Mesothelial cell of epicardium (in vitro differentiated cells): ENCODE data around the gene SLIT3. TPM values are rescaled to one million over a fixed set of nuclear protein-coding genes. Genes with fewer than 3 reads are reported as not detected.
A peak's percentile ranks its signal among the peaks of the same experiment; 100 is the strongest.

Experiments used
- DNase-seq, 2 experiments: peaks; one replicate each; pipeline ENCODE4 v3.0.0; 2021; ENCODE audit warnings: low spot score in 2 of 2; ENCODE audit not compliant: unreplicated experiment in 2 of 2
- H3K27ac Mint-ChIP-seq: 2 replicates; pipeline ENCODE4 v1.8.0; 2021; ENCODE audit warnings: mixed read lengths
- H3K27me3 Mint-ChIP-seq: 2 replicates; pipeline ENCODE4 v1.8.0; 2021; ENCODE audit warnings: low read depth, mixed read lengths
- H3K36me3 Mint-ChIP-seq: 2 replicates; pipeline ENCODE4 v1.8.0; 2021; ENCODE audit warnings: mixed read lengths
- H3K4me1 Mint-ChIP-seq: 2 replicates; pipeline ENCODE4 v1.8.0; 2021; ENCODE audit warnings: mixed read lengths
- H3K4me3 Mint-ChIP-seq: 2 replicates; pipeline ENCODE4 v1.8.0; 2021; ENCODE audit warnings: mild to moderate bottlenecking, moderate library complexity, mixed read lengths
- H3K9me3 Mint-ChIP-seq: 2 replicates; pipeline ENCODE4 v1.8.0; 2021; ENCODE audit warnings: mixed read lengths
- total RNA-seq: library from RNA; stranded (reverse); gene quantifications from 3 replicates; pipeline ENCODE4 v1.2.1, GENCODE V29; 2021
- TF ChIP-seq, protein P1 (sequence below): fragments of 200-600 bp; sonication (generic); IDR thresholded peaks from one replicate; pipeline ENCODE4 v1.5.0; 2021; ENCODE audit warnings: antibody characterized with exemption; ENCODE audit not compliant: unreplicated experiment

SLIT3 gene
- total RNA-seq, 1 donor from 2014 or later, result 65.1 TPM

DNA sequence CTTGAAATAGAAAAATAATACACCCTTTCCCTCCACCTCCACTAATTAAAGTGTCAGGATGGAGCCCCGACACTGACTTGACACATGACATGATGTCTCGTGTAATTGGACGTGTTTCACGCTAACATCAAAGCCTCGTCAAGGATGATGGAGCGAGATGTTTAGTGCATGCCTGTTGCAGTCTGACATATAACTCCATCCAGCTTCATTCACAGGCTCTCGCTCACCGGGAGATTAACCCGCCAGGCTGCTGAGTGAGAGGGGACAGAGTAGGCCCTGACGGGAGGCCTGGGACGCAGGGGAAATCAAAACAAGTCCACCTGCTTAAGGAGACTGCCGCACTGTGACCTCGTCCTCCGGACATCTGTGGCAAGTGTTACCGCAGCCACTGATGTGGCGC is 263.5 kb downstream of the SLIT3 start:
- Mint-ChIP-seq H3K27ac (no peak overlapping the region), H3K4me1 (peaks cover 4% of the 10 kb centered on the region), H3K36me3 (peaks cover 7% of the 10 kb centered on the region), H3K27me3 (no peaks in the 10 kb centered on the region), H3K9me3 (peaks cover 8% of the 10 kb centered on the region), H3K4me3 (no peak overlapping the region)
- TF ChIP-seq, protein P1, sequence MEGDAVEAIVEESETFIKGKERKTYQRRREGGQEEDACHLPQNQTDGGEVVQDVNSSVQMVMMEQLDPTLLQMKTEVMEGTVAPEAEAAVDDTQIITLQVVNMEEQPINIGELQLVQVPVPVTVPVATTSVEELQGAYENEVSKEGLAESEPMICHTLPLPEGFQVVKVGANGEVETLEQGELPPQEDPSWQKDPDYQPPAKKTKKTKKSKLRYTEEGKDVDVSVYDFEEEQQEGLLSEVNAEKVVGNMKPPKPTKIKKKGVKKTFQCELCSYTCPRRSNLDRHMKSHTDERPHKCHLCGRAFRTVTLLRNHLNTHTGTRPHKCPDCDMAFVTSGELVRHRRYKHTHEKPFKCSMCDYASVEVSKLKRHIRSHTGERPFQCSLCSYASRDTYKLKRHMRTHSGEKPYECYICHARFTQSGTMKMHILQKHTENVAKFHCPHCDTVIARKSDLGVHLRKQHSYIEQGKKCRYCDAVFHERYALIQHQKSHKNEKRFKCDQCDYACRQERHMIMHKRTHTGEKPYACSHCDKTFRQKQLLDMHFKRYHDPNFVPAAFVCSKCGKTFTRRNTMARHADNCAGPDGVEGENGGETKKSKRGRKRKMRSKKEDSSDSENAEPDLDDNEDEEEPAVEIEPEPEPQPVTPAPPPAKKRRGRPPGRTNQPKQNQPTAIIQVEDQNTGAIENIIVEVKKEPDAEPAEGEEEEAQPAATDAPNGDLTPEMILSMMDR, result no peak
- no peak for DNase-seq

DNA sequence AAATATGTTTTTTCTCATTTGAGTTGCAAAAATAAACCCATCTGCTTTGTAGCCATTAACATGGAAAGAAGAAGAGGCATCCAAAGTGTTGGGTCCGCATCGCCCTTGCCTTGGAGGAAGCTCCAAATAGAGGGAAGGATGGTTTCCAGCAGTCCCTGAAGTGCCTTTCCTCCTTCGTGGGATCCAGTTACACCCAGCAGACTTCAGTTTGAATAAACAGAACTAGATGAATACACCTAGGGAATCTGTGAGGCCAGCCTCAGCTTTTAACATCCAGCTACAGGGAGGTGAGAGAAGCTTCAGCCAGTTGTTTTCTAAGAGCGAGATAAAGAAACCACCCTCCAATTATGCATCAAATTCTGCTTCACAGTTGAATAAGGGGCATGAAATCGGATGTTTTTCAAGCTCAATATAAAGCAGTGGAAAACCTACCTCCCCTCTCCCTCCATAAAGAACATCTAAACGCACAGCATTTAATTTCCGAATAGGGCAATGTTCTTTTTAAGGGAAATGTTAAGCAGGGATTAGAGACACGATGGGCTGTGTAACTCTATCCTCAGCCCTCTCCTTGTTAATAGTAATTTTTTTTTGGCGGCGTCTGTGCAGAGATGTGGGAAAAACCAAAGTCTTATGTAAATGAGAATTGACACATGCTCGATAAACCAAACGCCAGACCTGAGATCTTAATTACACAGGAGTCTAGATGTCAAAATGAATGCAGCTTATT is 264.7 kb downstream of the SLIT3 start:
- TF ChIP-seq, protein P1, result no peak
- H3K4me3 Mint-ChIP-seq, result no peak overlapping the region
- H3K9me3 Mint-ChIP-seq, result peaks cover 8% of the 10 kb centered on the region
- H3K27ac Mint-ChIP-seq, result no peak overlapping the region
- peaks cover 4% of the 10 kb centered on the region for H3K4me1 Mint-ChIP-seq
- no peak for DNase-seq
- H3K27me3 Mint-ChIP-seq, result no peaks in the 10 kb centered on the region
- H3K36me3 Mint-ChIP-seq, result peaks cover 7% of the 10 kb centered on the region

DNA sequence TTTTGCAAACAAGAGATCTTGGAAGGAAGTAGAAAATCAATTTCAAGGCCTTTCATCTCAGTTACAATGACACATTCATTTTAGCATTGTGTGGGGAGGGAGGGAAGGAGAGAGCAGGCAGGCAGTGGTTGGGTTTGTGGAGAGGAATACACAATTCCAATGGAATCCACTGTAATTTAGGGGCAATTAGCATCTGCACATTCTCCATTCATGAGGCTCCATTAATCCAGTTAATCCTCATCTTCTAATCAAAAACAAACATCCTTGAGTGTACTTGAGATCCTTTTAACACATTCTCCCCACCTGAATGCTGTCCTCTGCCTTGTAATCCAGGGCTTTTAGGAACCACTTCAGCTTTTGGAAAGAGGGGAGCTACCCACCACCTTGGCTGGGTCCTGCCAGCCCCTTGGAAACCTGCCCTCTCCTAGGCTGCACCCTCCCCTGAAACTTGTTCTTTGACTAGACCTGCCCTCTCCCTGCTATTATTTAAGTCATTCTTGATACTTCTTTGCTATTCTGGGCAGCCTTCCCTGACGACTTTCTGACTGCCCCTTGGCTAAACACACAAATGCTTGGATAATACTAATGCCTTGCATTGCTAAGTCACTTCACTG is 271.2 kb downstream of the SLIT3 start:
- Mint-ChIP-seq H3K36me3 (peaks cover 7% of the 10 kb centered on the region), H3K27me3 (no peaks in the 10 kb centered on the region), H3K4me3 (no peak overlapping the region), H3K9me3 (peaks cover 8% of the 10 kb centered on the region), H3K4me1 (peaks cover 28% of the 10 kb centered on the region), H3K27ac (peak overlapping the region; percentile 66)
- no peak for DNase-seq
- TF ChIP-seq, protein P1, result no peak

DNA sequence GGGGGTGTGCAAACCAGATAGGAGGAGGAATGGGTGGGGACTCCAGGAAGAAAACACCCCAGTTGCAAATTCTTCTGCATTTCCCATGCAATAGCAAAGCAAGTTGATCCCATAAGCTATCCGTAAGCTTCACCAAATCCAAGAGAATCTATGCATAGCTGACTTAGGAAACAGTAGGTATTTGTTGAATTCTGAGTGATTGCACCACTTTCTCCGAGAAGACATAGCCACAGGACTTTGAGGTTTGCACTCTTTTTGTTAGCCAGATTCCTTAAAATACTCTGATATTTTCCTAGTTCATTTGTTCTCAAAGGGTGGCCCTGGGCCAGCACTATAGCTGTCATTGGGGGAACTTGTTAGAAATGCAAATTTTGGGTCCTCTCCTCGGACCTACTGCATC is 271.9 kb downstream of the SLIT3 start:
- Mint-ChIP-seq H3K27ac (peak overlapping the region; percentile 66), H3K36me3 (peaks cover 3% of the 10 kb centered on the region), H3K4me1 (peaks cover 33% of the 10 kb centered on the region), H3K4me3 (no peak overlapping the region), H3K27me3 (no peaks in the 10 kb centered on the region), H3K9me3 (peaks cover 5% of the 10 kb centered on the region)
- no peak for DNase-seq
- TF ChIP-seq, protein P1, result no peak

DNA sequence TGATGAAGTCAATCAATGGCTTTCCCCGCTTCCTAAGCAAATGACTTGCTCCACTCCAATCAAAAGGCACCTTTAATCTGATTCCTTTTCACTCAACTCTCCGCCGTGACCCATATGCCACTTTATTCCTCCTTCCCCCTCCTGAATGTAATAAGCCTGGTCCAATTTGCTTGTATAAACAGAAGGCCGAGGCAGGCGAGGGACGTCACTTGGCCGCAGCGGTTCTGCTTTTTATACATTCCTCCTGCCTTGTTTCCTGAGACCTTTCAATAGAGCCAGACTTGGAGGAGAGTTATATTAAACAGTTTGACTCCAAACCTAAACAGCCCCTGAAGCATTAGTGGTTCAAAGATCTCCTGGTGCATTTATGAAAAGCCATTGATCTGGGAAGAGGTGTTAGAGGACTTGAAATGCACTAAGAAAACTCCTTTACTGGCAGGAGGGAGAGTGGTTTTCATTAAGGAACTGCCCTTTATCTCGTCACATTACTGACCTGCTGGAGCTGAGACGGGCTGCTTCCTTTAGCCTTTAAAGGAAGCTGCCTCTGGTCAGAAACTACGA is 273.4 kb downstream of the SLIT3 start:
- DNase-seq, result no peak
- Mint-ChIP-seq H3K27ac (peak overlapping the region; percentile 70), H3K4me1 (peaks cover 33% of the 10 kb centered on the region), H3K27me3 (no peaks in the 10 kb centered on the region), H3K4me3 (no peak overlapping the region), H3K9me3 (no peaks in the 10 kb centered on the region), H3K36me3 (no peaks in the 10 kb centered on the region)
- TF ChIP-seq, protein P1, result no peak
